HG02885 (cell line): ENCODE data around the gene MN1.
"Not testable (repeated sequence)": the region's sequence is repeated elsewhere in the genome, so short reads cannot be mapped to it uniquely, and the experiment has no call there.

Source experiments
- ATAC-seq: cut with Tn5 transposase; IDR thresholded peaks from one replicate; pipeline ENCODE4 v1.9.1; 2021; ENCODE audit warnings: mild to moderate bottlenecking; ENCODE audit not compliant: unreplicated experiment, poor library complexity

The MN1 gene

DNA sequence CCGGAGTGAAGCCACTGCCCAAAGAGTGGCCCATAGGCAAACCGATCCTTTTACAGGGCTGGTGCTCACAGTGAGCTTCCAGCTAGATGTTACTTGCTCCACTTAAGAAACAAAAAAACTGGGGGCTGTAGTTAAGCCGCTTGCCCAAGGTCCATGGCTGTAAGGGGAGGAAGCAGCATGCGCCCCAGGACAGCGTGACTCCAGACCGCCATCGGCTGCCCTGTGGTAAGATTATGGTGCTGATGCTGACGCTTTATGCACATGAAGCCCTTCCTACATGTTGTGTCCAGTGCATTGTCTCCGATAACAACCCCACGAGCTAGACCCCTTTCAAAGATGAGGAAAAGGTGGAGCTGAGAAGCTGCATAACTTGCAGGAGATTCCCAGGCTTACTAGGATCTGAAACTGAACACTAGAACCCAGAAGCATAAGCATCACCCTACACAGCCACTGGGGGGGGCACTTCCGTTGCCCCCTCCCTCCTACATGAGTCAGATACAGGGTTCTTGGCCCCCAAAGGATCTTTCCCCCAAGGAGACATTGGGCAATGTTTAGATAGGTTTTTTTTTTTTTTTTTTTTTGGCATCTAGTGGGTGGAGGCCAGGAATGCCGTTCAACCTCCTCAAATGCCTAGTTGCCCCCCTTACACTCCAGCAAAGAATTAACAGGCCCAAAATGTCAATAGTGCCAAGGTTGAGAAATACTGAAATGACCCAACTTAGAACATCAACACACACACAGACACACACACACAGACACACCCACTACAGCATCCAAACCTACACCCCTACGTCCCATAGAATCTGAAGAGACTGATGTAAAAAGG lies 53.9 kb downstream of the MN1 start:
- no peak for ATAC-seq

DNA sequence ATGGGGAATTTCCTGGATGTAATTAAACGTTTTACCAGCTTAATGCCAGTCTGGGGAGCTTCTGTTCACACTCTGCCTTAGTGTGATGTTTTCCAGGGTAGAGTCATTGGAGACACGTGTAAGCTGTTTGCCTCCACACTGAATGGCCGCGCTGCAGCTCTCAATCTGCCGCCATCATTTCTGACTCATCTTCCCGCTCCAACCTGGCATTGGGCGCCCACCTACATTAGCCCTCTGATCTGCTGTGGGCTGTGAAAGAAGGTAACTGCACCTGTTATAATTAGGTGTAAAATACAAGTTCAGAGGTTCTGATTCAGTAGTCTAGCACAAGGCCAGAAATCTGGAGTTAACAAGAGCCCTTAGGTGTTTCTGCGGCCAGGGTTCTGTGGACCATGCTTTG lies 54.6 kb downstream of the MN1 start:
- ATAC-seq = no peak

- ATAC-seq = no peak
These were observed 55.7 kb downstream of the MN1 start for GRCh38 chr22:27745809-27746208.

GRCh38 chr22:27745154-27745553 lies 56.4 kb downstream of the MN1 start:
- ATAC-seq = no peak

GRCh38 chr22:27744078-27744477 lies 57.5 kb downstream of the MN1 start:
- not testable (repeated sequence) for ATAC-seq

- no peak for ATAC-seq
These were observed 61.3 kb downstream of the MN1 start for GRCh38 chr22:27740202-27740748.

DNA sequence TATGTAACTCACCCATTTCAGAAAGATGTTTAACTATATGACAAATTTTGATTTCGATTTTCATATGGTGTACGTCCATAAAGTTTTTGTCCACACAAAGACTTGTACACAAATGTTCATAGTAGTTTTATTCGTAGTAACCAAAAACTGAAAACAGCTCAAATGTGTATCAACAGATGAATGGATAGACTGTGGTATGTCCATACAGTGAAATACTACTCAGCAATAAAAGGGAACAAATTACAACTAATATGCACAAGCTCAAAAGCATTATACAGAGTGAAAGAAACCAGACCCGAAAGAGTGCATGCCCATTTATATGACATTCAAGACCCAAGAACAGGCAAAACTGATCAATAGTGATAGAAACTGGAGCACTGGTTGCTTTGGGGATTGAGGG lies 64.0 kb downstream of the MN1 start:
- ATAC-seq = no peak

DNA sequence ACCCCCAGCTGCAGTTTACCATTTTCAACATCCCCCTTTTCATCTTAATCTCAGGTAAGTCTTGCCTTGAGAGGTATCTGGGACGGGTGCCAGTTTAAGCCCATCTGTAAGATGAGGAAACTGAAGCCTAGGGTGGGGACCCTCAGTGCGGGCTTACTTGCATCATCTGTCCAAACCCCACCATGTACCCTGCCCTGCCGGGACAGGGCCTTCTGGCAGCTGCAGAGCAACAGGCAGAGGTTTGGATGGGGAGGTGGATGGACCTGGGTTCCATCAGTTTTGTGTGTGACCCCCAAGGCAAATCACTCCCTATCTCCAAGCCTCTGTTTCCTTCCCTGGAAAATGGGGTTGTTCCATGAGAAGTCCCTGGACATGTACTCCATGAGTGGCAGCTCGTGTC lies 67.5 kb downstream of the MN1 start:
- ATAC-seq = no peak

DNA sequence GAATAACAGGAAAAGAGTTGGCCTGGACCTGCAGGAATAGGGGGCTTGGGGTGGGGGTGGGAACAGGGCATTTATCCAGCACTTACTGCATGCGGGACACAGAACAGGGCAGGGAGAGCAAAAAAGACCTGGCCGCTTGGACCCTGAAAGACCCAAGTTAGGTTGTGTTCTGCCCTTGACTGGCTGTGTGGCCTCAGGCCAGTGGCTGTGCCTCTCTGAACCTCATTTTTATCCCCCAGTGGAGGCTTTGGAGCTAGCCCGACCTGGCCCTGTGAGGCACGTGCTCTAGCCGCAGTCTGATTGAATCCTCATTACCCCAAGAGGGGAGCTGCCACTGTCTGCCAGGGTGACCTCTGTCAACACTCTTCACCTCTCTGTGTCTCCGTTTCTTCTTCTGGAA lies 68.7 kb downstream of the MN1 start:
- no peak for ATAC-seq

DNA sequence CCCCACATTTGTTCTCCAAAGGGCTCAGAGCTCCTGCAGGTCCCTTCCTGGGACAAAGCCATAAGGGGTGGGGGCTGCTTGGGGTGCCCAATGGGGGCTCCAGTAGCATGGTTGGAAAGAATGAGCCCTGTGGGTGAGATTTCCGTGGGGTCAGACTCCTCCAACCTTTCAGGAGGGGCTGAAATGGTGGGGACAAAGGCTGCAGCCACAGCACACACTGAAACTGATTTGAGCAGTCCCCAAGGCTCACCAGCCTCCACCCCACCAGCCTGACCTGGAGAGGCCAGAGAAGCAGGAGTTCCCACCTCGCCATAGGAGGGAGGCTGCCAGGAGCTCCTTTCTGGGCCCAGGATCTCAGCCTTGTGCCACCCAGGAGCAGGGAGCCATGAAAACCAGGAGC lies 69.2 kb downstream of the MN1 start:
- ATAC-seq = no peak

DNA sequence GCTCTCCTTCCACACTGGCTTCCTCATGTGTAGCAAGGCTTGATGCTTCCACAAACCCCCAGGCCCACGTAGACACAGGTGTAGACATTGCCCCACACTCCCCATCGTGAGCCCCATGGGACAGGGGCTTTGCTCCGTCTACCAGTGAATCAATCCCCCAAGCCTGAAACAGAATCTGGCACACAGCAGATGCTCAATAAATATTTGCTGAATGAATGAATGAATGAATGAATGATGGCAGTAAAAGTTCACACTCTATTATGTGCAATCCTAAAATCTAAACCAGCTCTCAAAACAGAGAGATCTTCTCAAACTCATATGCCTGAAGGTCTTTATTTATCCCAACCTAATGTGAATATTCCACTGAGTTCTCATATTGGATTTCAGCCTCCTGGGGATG lies 69.9 kb downstream of the MN1 start:
- no peak for ATAC-seq

DNA sequence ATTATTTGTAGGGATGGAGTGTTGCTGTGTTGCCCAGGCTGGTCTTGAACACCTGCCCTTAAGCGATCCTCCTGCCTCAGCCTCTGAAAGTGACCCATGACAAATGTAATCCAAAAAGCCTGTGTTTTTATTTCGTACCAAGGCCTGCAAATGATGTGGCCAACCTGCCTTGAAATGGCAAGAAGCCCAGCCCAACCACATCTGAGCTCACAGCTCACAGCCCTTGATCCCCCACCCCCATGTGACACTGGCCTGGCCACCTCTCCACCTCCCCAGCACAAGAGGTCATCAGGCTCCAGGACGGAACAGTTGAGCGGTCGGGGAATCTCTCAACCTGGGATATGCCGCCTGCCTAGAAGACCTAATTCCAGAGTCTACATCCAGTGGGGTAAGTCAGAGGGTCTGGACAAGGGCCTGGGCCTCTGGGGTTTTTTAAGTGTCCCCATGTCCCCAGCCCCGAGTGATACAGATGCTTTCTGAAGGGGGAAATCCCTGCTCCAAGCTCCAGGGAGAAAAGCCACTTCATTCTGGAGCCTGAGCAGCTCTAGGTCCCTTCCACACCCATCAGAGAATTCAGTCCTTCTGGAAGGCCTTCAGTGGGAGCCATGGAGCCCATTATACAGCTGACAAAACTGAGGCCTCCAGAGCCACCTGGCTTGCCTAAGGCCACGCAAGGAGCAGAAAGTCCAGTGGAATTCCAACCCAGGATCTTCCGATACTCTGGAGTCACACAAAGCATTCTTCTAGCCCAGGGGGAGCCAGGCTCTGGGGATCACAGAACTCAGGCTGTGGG lies 70.7 kb downstream of the MN1 start:
- no peak for ATAC-seq

GRCh38 chr22:27729246-27729645 lies 72.3 kb downstream of the MN1 start:
- no peak for ATAC-seq

DNA sequence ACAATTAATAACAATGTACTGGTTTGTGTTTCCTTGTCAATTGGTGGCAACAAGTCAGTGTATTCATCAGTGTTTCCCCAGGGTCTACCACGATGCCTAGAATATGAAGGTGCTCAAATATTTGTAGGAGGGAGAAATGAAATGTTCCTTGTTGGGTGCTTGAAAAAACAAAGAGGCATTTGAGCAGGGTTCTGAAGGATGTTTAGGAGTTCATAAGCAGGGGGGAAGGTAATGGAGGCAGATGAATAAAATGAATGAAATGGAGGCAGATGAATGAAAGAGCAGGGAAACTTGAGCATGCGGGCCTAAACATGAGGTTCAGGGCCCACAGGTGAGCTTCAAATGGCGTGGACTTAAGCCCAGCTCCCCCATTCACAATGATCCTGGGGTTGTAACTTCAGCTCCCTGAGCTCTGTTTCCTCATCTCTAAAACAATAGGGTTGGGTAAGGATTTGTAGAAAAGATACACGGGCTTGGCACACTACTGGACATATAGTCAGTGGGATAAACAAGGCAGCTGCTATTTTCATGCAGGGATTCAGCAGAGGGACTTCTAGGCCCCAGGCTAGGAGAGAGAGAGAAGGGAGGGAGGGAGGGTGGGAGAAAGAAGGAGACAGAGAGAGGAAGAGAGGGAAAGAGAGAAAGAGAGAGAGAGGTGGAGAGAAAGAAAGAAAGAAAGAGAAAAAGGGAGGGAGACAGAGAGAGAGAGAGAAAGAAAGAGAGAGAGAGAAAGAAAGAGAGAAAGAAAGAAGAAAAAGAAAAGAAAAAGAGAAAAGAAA lies 73.7 kb downstream of the MN1 start:
- no peak for ATAC-seq

DNA sequence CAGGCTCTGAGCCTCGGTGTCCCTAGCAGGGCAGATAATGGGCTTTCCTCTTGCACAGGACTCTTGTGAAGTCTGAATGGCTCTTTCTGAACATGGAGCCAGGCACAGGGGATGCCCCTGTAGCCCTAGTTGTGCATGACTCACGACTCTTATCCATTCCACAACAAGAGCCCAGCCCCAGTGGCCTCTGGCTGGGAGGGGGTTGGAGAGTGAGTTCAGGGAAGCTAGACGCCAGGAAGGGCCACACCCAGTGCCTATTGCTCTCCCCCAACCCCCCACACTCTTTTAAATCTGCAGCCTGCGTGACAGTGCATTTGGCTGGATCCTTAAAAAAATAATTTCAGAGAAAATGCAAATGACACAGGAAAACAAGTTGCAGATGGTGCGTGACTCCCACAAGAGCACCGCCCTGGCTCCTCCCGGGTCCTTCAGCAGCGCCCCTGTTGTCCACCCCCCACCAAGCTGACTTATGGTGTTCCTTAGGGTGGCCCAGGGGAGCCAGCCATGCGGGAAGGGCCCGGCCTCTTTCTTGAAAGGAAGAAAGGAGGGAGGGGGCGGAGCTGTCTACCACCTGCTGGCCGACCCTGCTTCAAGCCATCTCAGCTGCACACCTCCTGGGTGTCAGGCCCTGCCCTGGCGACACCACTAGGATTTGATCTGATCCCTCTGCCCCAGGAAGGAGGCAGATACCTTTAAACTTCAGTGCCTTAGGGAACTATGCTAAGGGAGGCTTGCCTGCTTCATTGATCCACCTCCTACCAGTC lies 74.7 kb downstream of the MN1 start:
- no peak for ATAC-seq

DNA sequence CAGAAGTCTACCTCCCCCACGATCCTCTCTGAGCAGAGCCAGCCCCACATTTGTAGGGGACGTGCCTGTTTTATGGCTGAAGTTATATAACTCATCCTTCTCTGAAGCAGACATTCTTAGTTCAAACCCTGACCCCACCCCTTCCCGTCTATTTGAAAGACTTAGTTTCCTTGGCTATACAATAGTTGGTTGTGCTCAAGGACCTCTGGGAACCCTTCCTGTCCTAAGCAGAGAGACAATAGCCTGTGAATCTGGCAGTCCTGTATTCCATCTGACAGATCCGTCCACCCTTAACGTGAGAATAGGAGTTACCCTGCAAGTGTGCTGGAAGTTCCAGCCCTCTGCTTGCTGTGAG lies 75.2 kb downstream of the MN1 start:
- no peak for ATAC-seq

GRCh38 chr22:27725661-27726060 lies 75.9 kb downstream of the MN1 start:
- ATAC-seq = no peak

DNA sequence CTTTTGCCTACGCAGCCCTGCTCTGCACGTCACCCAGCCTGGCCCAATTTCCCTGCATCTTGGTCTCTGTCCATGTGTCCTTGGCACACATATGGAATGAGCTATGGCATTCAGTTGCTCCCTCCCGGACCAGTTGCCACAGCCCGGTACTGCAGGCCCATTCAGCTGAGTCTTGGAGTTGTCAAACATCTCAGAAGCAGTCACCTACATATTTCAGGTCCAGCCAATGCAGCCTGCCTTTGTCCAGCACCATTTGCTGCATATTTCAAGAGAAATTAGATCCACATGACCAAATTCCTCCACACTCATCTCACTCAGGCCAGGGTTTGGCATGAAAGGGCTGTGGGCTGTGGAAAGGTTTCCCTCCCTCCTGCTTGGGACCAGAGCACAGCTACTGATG lies 76.8 kb downstream of the MN1 start:
- no peak for ATAC-seq

DNA sequence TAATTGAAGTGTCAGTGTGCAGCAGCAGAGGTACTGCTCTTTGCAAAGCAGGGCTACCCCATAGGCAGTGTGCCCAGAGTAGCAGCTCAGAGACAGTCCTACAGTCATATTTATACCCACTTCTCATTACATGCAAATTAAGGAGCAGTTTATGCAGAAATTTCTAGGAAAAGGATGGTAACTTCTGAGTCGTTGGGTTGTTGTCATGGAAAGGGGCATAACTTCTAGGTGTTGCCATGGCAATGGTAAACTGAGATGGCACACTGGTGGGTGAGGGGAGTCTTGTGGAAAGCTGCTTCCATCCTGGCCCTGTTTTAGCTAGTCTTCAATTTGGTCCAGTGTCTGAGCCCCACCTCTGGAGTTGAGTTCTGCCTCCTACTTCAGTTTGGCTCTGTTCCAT lies 77.4 kb downstream of the MN1 start:
- no peak for ATAC-seq

DNA sequence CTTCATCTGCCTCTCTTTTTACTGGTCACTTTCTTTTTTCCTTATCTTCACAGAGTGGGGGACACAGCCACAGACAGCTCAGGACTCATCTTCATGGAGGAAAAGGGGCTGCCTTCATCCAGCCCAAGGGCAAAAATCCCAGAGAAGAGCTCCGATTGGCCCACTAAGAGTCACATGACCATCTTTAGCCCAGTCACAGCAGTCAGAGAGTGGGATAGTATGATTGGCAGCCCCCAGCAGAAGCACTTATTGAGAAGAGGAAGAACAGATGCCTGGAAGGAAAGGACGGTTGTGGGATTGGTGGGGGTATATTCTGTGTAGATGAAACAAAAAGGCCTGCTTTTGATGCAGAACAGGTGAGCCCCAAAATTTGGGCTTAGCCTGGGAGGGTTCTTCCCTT lies 77.8 kb downstream of the MN1 start:
- ATAC-seq = no peak
